ENCODE results near the gene MVB12A. TPM values are rescaled to one million over a fixed set of nuclear protein-coding genes. Genes with fewer than 3 reads are reported as not detected.
A peak's percentile ranks its signal among the peaks of the same experiment; 100 is the strongest.

Gene MVB12A
- total and polyA plus RNA-seq, 9 of the 15 experiments (the other 6 are each of a cell fraction or from before 2014, with no cell fraction given), result 1.2 to 46.2 (median 22.4) TPM

DNA sequence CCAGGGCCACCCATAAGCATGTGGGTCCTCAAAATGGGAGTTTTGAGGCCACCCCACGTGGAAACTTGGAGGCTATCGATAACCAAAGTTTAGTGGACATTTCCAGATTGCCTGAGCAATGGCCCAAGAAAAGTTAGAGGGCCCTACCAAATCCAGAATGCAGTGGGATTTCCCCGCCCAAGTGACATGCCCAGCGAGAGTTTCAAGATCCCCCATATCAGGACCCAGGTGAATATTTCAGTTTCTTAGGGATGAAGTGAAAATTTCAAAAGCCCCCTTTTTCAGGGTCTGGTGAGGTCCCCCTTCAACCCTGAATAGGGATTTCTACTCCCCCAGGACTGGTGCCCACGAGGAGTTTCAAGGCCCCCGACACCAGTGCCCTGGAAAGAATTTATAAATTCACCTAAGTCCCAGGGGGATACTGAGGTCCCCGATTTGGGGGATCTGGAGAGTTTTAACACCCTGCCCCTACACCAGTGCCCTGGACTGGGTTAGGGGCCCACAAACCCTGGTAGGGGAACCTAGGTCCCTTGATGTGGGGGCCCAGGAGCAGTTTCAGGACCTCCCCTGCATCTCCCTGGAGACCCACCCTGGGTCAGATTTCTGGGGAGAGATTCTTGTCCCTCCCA lies 15.1 kb upstream of the MVB12A start (continued):
- no peak for TF ChIP-seq ZNF75A (CRISPR knock-in tag; IDR thresholded peaks at IDR 0.05)
- TF ChIP-seq RBM17 (IDR thresholded peaks at IDR 0.05; ENCODE audit: borderline replicate concordance, low read depth, low read length), result no peak
- no peak for TF ChIP-seq PML (IDR thresholded peaks at IDR 0.05; ENCODE audit: low read length)
- TF ChIP-seq ZBTB1 (CRISPR knock-in tag; IDR thresholded peaks at IDR 0.05; ENCODE audit: borderline replicate concordance, low read depth), result peak; percentile 52; the same call in 1 of the 2 replicates
- TF ChIP-seq CHCHD3 (CRISPR knock-in tag; IDR thresholded peaks at IDR 0.05), result 0 out of 2 replicates have a peak, but pooled peaks have one; percentile 32
- no peak for TF ChIP-seq CCAR2 (IDR thresholded peaks at IDR 0.05; ENCODE audit: low read depth, low read length)
- TF ChIP-seq ZNF239 (CRISPR knock-in tag; IDR thresholded peaks at IDR 0.05), result no peak
- TF ChIP-seq SMAD4 (CRISPR knock-in tag; conservative IDR thresholded peaks at IDR 0.05), result no peak
- no peak for TF ChIP-seq ZHX1 (conservative IDR thresholded peaks at IDR 0.05; ENCODE audit: low read length)
- TF ChIP-seq, protein P1, sequence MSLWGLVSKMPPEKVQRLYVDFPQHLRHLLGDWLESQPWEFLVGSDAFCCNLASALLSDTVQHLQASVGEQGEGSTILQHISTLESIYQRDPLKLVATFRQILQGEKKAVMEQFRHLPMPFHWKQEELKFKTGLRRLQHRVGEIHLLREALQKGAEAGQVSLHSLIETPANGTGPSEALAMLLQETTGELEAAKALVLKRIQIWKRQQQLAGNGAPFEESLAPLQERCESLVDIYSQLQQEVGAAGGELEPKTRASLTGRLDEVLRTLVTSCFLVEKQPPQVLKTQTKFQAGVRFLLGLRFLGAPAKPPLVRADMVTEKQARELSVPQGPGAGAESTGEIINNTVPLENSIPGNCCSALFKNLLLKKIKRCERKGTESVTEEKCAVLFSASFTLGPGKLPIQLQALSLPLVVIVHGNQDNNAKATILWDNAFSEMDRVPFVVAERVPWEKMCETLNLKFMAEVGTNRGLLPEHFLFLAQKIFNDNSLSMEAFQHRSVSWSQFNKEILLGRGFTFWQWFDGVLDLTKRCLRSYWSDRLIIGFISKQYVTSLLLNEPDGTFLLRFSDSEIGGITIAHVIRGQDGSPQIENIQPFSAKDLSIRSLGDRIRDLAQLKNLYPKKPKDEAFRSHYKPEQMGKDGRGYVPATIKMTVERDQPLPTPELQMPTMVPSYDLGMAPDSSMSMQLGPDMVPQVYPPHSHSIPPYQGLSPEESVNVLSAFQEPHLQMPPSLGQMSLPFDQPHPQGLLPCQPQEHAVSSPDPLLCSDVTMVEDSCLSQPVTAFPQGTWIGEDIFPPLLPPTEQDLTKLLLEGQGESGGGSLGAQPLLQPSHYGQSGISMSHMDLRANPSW (CRISPR knock-in tag; IDR thresholded peaks at IDR 0.05), result no peak
- TF ChIP-seq, protein P2, sequence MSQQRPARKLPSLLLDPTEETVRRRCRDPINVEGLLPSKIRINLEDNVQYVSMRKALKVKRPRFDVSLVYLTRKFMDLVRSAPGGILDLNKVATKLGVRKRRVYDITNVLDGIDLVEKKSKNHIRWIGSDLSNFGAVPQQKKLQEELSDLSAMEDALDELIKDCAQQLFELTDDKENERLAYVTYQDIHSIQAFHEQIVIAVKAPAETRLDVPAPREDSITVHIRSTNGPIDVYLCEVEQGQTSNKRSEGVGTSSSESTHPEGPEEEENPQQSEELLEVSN (IDR thresholded peaks at IDR 0.05; ENCODE audit: borderline replicate concordance in 1 of 2, extremely low read depth in 1 of 2, insufficient read depth in 1 of 2, insufficient read length in 1 of 2, low read depth in 1 of 2, low read length in 1 of 2, poor library complexity in 1 of 2, severe bottlenecking in 1 of 2), result no peak
- no peak for TF ChIP-seq ZC3H4 (CRISPR knock-in tag; IDR thresholded peaks at IDR 0.05; ENCODE audit: borderline replicate concordance)
- TF ChIP-seq ZNF354B (CRISPR knock-in tag; IDR thresholded peaks at IDR 0.05), result no peak
- no peak for TF ChIP-seq ZNF511 (CRISPR knock-in tag; IDR thresholded peaks at IDR 0.05)
- TF ChIP-seq NR4A1 (CRISPR knock-in tag; IDR thresholded peaks at IDR 0.05), result no peak
- no peak for TF ChIP-seq NR4A1 (tag; IDR thresholded peaks at IDR 0.05)
- no peak for TF ChIP-seq MAFG (tag; conservative IDR thresholded peaks at IDR 0.05)
- no peak for TF ChIP-seq KDM1A (IDR thresholded peaks at IDR 0.05)
- no peak for TF ChIP-seq SRSF1 (IDR thresholded peaks at IDR 0.05; ENCODE audit: low read depth, low read length)
- TF ChIP-seq FOXK2 (conservative IDR thresholded peaks at IDR 0.05 in 1 of 2, IDR thresholded peaks at IDR 0.05 in 1 of 2; ENCODE audit: low read depth in 2 of 2), result no peak
- TF ChIP-seq ZNF655 (CRISPR knock-in tag; IDR thresholded peaks at IDR 0.05), result no peak
